Stimulated activated CD4-positive, alpha-beta T cell treated with anti-CD3 and anti-CD28 coated beads, TNF-alpha, amount 100 ng/mL, for 1 hour (primary cell): ENCODE data around the gene LAD1.

Experiments
- DNase-seq, 3 donors: peaks; one replicate each; pipeline ENCODE4 v3.0.0-alpha.2; 2020; ENCODE audit warnings: low read depth in 3 of 3, low spot score in 1 of 3

The LAD1 gene

DNA sequence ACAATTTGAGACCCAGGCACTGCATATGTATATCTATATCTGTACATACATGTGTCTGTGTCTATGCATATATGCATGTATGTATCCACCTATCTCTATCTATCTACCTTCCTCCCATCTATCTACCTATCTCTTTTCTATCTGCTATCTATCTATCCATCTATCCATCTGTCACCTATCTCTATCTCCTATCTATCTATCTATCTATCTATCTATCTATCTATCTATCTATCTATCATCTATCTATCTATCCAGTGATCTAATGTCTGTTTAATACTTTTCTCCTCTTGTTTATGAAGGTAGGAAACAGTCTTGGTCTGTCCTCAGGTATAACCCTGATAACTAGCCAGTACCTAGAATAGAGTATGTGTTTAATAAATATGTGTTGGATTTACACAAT is 47.5 kb downstream of the LAD1 start:
- no peak for DNase-seq

DNA sequence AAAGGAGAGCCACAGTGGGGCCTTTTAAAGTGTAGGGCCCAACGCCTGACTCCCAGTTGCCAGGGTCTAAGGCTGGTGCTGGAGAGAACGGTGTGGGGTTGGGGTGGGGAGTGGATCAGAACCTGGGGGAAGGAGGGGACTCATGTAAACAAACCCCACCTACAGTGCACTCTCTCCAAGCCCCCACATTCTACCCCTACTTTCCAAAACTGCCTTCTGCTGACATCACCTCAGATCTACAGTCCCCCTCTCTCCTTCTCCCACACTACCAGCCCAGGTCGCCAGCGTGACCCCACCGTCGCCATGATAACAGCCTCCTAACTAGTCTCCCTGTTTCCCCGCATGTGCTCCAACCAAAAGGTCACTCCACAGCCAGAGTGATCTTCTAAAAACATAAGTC is 48.2 kb downstream of the LAD1 start:
- no peak for DNase-seq

DNA sequence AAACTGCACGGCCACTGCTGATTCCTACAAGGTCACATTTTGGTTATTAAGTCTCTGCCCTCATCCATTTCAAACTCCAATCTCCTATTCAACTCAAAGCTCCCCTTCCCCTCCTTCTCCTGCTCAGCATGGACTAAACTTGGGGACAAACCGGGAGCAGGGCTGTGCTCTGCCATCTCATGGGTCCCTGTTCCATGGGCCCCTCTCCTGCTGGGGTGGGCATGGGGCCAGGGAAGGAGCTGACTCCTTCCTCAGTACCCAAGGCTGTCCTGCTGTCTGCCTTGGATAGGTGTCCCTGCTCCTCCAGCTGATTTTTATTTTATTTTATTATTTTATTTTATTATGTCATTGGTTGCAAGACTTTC is 48.8 kb downstream of the LAD1 start:
- no peak for DNase-seq

DNA sequence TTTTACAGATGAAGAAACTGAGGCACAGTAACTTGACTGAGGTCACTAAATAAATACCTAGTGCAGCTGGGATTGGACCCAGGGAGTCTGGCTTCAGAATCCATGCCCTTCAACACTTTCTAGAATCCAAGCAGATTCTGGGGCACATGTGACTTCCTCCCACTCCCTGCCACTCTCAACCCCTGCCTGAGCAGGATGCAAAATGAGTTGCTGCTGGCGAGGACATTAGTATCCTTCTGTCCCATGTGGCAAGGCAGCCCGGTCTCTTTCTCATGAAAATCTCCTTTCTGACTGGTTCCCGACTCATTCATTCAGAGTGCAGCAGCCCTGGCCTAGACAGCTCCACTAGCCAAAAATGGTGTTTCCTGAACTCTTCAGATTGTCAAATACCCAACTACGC is 50.0 kb downstream of the LAD1 start:
- no peak for DNase-seq

DNA sequence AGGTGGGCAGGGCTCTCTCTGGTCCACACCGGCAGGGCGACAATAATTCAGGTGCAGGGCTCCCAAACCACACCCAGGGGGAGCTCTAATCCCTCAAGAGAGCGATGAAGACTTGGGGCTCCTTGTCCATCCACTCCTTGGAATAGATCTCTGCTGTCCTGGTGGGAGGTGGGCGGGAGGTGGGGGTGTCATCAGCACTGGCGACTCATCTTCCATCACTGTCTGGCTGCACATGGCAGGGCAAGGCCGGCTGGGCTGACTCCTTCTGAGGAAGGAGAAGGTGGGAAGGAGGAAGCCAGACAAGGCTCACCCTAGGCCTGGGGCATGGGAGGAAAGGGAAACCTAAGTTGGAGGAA is 50.9 kb downstream of the LAD1 start:
- no peak for DNase-seq

DNA sequence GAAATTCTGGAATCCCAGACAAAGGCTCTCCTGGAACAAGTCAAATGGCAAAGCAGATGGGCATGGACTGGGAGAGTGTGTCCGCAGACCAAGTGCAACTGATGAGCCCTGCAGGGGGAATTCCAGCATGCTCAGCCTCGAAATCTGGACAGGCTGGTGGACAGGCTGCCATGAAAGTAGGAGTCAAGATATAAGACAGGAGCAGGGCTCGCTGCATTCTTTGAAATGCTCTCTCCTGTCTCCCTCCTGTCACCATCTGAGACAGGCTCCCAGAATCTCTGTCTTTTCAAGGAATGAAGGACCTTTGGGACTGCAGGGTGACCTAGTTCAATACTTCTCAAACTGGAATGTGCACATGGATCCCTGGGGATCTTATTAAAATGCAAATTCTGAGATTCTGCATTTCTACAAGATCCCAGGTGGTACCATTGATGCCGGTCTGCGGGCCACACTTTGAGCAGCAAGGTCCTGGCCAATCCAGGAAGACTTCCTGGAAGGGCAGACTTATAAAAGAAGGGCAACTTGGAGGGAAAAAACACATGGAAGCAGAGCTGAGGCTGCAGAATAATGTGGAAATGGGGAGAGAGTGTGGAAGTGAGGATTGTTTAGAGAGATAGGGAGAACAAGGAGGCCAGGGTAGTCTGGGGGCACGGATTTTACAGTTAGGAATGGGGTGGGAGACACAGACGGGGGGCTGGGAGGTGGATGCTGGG is 51.5 kb downstream of the LAD1 start:
- no peak for DNase-seq

DNA sequence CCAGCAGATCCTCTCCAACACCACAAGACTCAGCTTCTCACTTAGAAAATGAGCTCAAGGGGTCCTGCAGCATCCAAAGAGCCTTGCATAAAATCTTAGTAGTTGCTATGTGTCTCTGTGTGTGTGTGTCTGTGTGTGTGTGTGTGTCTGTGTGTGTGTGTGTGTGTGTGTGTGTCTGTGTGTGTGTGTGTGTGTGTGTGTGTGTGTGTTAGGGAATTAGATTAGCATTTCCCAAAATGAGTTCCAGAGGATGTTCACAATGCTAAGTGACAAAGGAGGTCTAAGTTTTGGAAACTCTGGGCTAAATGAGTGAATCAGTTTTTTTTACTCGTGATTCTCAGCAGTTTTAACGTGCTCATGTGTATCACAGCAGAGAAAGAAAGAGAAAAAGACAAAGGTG is 52.1 kb downstream of the LAD1 start:
- no peak for DNase-seq

DNA sequence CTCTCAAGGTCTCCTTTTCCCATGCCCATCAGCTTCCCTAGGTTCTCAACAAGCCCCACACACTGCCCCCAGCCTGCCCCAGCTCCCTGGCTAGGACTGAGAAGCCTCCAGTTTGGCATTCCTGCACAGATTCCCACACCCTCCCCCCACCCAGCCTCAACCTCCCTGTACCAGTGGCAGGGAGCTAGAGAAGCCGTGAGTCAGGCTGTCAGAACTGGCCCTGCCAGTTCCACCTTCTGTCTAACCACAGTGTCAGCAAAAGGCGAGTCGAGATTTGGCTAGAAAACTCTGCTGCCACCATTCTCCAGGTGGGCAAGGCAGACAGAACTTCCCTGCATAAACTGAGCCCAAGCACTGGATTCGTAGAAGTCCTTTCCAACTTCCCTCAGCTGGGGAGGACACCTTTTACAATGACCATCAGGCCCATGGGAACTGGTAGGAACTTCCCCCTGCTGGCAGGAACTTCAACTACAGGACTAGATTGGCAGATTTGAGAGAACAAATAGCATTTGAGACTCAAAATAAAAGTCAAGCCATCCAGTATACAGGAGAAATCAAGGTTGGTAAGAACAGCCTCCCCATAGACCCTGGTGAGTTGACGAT is 52.7 kb downstream of the LAD1 start:
- no peak for DNase-seq

DNA sequence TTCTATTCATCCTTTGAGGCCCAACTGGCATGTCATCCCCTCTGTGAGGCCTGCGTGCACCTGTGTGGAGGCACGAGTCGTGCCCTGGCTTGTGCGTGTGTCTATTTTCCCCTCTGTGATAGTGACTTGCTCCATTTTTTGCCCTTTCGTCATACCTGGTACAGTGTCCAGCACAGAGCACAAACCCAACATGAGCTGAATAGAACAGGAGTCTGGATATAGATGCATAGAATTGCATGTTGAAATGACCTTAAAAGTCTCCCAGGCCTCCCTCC is 54.1 kb downstream of the LAD1 start:
- DNase-seq: no peak

DNA sequence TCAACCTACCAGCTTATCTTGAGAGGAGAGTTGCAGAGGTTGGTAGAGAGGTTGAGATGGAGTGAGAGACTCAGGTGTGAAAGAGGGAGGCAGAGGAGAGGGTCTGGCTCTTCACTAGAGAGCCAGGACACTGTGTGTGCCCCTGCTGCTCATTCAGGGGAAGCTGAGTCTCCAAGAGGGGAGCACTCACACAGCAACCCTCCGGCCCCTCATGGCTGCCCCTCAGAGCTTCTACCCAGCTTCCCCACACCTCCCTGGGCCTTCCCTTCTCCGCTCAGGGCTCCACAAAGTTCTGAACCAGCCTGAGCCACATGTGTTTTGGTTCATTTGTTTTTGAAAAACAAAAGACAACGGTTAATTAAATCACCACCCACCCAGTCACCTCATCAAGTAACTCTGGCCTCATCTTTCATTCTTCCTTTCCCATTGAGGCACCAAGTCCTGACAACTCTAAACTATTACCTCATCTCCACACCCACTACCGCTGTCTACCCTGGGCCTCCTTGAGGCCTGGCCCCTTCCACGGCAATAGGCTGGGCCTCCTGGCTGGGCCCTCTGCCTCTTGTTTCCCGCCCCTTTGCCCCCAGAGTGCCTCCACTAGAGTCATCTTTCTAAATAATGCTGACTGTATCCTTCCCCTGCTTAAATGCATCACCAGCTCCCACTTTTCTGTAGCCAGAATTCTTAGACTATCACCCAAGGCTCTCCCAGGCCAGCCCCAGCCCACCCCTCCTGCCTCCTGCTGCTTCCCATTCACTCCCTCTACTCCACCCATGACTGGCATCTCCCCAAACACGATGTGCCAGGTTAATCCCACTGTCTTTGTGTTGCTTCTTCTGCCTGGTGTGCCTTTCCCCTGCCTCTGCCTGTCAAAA is 54.7 kb downstream of the LAD1 start:
- no peak for DNase-seq

DNA sequence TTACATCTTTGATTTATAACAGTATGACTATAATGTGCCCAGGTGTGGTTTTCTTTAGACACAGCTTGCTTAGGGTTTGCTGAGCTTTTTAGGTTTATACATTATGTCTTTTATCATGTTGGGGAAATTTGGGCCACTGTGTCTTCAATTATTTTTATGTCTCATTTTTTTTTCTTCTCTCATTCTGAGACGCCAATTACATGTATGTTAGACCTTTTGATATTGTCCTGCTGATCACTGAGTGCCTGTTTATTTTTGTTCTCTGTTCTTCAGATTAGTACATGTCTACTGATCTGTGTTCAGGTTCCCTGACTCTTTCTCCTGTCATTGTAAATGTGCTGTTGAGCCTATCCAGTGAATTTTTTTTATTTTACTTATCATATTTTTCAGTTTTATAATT is 57.7 kb downstream of the LAD1 start:
- DNase-seq: no peak

DNA sequence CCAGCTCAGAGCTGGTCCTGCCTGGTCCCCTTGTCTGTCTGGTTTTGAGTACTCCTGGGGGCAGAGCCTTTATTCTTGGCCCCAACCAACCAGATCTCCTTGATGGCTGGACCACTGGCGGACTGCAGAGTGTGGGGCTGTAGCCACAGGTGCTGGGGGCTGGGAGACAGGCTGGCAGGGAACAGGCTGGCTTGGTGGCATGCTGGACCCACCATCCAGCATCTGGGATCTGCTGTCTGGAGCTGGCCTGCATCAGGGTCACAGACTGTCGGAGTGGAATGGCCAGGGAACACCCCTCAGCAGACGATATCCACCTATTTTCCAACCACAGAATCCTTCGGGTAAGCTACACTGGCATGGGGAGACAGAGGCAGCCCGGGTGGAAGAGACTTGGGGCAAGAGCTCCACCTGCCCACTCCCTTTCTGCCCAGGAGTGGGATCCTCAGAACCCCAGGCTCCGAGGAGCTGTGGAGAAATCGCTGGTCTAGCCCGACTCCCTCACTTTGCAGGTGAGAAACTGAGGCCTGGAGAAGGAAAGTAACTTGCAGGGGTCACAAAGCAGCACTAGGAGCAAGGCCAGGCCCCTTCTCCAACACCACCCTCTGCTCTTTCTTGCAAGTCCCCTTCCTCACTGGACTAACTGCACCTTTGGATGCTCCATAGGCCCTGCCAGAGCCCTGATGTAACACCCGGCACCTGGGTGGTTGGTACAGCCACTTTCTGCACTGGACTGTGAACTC is 62.2 kb downstream of the LAD1 start:
- DNase-seq: no peak

DNA sequence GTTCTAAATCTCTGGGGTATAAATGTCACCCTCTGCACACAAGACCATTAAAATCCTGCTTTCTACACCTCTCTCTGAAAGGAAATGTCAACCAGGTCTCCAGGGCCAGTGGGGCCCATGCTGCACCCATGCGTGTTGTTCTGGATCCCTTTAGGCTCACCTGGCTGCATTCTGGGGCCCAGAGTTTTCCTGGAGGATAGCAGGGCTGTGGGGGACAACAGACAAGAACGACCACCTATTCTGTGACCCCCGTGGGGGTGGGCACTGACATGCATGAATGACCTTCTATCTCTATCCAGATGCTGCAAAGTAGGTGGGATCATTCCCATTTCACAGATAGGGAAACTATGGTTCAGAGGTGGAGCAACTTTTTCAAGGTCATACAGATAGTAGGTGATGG is 63.2 kb downstream of the LAD1 start:
- DNase-seq: no peak

DNA sequence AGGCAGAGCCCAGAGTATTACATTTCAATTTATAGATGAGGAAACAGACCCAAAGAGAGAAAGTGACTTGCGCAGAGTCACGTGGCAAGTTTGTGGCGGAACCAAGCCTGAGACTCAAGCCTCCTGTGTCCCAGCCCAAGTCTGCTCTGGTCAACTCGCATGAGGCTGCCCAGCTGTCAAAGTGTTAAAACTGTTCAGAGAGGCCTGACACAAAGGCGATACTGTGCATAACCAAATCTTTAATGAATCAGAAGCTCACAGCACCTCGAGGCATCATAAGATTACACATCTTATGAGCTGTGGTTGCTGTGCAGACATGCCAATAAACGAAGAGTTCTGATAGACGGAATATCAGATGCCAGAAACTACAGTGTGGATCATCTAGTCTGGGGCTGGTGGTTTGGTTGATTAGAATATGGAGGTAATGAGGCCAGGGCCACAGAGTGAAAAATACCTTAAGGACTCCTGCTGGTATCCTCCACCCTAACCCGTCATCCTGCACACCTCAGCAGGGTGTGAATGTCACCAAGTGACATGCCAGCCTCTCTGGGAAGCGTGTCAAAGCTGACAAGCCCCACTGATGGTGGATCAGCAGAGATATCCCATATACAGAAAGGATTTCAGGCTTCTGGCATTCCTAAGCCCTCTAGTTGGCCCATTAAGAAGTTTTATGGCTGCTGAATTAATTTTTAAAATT is 63.8 kb downstream of the LAD1 start:
- DNase-seq: no peak

DNA sequence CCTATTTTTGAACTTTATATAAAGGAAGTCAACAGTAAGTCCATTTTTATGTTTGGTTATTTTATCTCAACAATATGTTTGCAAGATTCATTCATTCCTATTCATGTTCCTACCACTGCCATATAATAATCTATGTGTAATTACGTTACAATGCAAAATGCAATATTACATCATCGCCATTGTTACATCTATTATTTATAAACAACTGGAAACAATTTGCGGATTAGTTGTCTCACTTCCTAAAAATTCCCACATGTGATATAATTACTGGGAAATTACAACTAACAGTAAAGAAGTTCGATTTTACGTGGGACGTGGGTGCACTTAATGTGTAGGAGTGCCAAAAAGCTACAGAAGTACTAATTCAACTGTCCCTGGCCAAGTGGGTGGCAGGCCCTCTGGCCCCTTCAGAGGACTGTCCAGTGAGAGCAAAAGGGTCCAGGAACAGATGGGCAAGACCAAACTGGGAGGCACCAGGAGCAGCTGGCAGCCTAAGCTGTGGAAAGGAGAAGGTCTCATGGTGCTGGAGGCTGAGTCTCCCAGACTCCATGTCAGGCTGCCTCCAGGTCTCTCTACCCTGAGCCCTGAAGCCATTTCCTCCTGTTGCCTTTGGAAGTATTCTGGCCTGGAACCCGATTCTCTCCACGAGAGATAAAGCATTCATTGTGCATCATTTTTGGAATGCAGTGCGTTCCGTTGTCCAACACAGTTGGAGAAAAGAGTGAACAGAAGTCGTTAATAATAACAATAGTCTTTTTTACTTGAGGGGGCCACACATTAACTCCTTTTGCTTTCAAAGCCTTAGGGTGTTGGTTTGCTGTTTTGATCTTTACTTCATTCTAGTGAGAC is 64.6 kb downstream of the LAD1 start:
- no peak for DNase-seq

DNA sequence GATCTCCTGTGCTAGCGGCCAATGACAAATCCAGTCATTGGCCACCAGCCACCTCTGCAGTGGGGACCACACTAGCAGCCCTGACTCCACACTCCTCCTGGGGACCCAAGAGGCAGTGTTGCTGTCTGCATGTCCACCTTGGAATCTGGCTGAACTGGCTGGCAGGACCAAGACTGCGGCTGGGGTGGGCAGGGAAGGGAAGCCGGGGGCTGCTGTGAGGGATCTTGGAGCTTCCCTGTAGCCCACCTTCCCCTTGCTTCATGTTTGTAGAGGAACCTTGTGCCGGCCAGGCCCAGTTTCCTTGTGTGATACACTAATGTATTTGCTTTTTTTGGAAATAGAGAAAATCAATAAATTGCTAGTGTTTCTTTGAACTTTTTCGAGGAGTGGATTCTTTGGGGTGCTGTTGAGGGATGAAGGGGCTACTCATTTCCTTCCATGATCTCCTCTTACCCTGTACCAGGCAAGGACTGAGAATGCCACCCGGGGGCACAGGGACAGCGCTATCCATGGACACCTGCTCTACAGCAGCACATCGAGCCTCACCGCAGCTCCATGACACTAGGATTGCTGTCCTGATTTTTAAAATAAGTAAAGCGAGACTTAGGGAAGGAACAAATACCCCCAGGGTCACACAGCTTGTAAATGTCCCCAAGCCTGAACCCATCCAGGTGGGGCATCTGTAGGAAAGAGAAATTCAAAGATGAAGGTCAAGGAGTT is 66.3 kb downstream of the LAD1 start:
- no peak for DNase-seq

DNA sequence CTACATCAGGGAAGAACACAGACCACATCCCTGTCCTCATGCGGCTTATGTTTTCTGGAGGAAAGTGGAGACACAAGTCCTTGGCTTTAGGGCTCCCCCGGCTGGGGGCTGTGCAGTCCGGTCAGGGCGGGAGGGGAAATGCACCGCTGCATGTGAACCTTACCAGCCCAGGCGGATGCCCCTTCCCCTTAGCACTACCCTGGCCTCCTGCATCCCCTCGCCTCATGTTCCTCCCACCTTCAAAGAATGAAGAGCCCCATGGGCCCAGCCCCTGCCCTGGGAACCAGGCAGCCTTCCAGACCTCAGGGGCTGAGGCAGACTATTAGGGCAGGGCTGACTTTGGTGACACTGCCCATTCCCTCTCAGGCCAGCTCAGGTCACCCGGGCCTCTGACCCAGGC is 67.1 kb downstream of the LAD1 start:
- DNase-seq: no peak

DNA sequence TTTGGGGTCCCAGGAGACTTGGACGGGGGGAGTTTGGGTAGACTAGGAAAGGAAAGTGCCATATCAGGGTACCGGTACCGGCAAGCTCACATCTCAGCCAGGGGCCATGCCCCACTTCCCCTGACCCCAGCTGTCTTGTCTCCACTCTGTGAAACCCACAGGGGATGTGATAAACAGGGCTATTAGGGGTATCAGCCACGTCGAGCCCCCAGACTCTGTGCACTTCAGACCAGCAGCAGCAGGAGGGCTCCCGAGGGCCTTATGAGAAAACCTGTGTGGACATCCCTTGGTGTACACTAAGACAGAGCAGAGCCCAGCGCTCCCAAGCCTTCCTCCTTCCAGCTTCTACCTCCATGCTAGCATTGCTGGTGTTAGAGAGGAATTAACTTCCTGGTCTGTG is 68.0 kb downstream of the LAD1 start:
- DNase-seq: no peak
